GM21529 (cell line): ENCODE measurements around the gene TM6SF1.
A peak's percentile ranks its signal among the peaks of the same experiment; 100 is the strongest.
"Not testable (repeated sequence)": the region's sequence is repeated elsewhere in the genome, so short reads cannot be mapped to it uniquely, and the experiment has no call there.

Experiments used
- ATAC-seq: cut with Tn5 transposase; IDR thresholded peaks from one replicate; pipeline ENCODE4 v1.9.1; 2021; ENCODE audit not compliant: unreplicated experiment

TM6SF1 gene

DNA sequence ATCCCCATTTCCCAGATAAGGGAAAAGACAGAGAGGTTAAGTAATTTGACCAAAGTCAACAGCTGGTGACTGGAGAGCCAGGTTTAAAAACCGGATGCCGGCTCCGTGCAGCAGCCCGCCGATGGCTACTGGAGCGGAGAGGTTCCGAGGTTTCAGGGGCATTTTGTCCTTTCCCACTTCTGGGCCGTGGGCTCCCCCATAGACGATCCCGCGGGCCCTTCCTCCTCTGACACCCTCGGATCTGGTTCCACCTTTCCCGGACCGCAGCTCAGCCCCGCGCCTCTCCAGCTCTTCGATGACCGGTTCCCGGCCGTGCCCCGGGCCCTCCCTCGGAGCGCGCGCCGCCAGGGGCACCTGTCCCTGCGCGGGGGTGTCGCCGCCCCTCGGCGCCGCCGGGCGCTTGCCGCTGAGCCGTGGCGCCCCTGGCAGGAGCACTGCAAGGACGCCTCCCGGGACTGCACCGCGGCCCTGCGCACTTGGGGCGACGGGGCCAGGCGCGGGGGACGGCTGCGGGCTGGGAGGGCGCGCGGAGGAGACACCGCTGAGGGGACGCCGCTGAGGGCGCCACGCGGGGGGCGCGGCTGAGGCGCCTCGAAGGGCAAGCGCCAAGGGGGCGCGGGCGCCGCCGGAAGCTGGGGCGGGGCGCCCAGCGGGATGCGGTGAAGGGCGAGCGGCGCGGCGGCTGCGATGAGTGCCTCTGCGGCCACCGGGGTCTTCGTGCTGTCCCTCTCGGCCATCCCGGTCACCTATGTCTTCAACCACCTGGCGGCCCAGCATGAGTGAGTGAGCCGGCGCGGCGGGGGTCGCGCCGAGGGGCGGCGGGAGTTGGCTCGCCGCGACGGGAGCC is at the start of gene TM6SF1:
TM6SF1 (plus strand) TSS at position 652 of the 847 bp plus-strand sequence; CDS start at position 688, 36 bp downstream.
- peak; percentile 38 for ATAC-seq

DNA sequence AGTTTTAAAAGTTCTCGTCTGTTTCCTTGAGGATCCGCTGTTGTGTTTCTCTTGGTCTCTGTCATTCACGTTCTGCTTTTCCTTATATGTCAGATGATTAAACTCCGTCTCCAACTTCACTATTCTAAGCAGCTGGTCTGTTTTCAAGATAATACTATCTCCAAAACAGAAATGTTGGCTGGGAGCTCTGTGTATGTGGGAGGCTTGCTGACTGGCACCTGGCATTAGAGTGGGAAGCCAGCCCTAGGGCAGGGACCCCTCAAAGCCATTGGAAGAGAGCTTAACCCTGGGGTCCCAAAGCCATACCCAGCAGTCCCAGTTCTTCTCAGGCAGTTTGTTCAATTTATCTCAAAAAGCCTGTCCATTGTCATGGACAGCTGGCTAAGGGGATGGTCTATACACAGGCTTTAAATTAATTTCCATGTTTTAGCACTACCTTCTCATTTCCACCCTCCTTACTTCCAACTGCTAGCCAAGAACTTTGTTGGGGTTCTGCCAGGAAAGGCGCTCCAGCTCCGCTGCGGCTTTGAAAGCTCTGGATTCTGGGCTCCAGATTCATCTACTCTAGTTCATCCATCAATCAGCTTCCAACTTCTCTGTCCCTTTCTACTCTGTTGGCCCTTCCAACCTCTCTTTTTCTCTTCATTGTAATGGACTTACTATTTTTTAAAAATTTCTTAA is 49.6 kb upstream of the TM6SF1 start:
- no peak for ATAC-seq

DNA sequence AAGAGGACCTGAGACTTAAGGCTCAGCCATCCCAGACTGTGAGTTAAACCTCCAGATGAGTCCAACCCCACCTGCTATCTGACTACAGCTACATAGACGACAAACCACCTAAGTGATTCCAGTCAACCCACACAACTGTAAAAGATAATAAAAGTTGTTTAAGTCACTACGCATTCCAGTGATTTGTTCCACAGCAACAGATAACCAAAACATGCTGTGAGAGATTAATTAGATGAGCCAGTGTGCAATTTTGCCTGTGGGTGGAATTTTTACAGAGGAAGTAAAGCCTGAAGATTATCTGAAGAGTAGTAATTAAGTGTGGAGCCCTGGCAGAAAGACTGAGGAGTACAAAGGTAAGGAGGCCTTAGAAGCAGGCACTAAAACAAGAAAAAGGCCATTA is 45.8 kb upstream of the TM6SF1 start:
- ATAC-seq = no peak

DNA sequence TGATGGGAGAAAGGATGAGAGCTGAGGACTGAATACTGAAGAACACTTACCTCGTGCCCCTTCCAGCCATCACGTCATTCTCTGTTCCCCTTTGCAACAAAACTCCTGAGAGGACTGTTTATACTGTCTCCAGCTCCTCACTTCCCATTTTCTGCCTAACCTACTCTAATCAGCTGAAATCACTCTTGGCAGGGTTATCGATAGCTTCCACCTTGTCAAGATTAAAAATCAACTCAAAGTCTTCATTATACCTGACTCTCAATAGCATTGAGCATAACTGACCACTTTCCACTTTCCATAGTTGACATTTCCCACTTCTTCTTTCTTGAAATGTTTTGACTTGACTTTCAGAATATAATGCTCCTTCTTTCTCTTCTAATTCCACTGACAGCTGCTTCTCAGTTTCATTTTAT is 44.7 kb upstream of the TM6SF1 start:
- ATAC-seq = peak; percentile 26

DNA sequence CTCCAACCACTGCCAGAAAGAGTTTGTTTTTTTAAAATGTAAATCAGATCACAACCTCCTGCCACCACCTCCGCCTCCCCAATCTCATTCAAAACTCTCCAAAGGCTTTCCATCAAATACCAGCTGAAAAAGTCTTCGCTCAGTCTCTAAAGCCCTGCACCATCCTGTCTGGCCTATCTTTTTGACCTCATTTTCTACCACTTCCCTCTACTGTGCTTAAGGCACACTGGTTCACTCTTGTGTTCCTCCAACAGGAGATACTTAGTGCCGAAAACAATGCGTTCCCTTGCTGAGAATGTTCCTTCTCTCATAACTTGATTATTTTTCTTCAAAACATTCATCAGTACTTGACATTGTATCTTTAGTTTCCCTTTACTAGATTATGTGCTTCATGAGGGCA is 43.9 kb upstream of the TM6SF1 start:
- no peak for ATAC-seq

DNA sequence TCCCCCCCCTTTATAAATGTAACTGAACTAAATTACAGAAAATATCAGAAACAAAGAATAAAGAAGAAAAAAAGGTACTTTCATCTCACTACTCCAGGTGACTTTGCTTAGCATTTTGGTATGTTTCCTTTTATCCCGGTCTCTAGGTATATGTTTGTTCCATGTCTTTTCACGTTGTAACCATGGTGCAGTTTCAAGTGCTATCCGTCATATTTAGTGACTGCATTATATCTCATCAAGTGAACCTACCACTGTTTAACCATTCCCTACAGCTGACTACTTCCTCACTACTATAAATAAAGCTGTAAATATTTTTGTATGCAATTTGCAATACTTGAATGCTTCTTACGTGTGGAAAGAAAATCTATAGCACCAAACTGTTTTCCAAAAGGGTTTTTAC is 42.6 kb upstream of the TM6SF1 start:
- ATAC-seq = no peak

DNA sequence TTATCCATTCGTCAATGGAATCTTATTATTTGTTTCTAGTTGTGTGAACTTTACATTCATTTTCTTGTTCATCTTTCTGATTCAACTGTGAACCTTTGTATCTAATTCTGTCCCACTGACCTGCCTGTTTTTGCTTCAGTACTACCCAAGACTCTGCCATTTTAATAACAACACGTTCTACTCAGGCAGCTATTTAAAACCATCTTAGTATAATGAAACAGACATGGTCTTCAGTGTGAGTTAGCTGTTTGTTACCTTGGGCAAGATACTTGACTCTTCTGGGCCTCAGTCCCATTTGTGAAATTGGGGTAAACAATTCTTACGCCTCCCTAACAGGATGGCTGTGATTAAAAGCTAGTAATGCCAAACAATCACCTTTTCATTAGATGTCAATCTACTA is 42.0 kb upstream of the TM6SF1 start:
- no peak for ATAC-seq

DNA sequence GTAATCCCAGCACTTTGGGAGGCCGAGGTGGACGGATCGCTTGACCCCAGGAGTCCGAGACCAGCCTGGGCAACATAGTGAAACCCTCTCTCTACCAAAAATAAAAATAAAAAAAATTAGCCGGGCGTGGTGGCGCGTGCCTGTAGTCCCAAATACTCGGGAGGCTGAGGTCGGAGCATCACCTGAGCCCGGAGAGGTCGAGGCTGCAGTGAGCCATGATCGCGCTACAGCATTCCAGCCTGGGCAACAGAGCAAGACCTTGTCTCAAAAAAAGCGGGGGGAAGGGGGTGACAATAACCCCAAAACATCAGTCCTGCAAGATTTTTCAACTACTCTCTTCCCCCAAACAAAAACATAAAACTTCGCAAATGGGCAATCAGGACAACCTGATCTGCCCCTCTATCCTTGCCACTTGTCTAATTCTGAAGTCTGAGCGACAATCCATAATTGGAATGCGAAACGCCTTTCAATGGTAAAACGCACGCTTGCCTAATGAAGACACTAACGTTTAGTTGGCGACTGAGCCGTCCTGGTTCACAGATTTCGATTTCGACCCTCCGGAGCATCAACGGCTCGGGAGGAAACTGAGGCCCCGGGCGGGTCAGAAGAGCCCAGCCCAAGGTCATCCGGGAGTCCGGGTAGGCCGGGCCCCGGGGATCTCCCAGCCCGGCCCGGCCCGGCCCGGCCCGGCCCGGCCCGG is 41.3 kb upstream of the TM6SF1 start:
- no peak for ATAC-seq

DNA sequence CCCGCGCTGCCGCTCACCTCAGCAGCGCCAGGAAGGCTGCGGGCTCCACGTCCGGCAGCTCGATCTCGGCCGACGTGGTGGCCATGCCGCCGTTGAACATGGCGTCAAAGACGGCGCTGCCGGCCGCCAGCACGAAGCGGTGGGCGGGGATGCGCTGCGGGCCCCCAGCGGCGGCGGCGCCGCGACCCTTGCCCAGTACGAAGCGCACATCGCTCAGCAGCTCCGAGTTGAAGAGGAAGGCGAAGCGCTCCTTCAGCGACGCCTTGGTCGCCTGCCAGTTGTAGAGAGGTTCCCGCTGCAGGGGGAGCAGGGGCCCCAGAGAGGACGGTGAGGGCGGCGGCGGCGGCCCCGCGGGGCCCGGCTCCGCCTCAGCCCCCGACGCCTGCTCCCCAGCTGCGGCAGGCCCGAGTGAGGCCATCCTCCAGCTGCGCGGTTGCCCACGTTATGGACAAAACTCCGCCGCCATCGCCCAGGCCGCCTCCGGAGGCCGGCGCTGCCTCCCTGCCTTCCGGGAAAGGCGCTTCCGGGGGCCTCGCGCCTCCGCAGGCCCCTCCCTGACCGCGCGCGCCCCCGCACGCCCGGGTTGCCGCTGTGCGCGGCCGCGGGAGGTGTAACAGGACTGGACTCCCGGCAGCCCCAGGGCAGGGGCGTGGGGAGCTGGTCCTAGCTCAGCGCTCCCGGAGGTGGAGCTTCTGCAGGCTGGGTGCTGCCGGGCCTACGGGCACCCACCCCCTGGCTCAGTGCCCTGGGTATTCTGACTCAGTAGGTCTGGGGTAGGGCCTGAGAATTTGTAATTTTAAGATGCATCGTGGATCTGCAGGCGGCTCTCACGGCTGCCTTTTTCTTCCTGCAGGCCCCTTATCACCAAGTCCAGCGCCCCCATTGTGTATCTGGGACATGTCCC is 40.5 kb upstream of the TM6SF1 start, which contains the start of gene BTBD1:
BTBD1 (minus strand) TSS at position 519 of the 904 bp plus-strand sequence; CDS start at position 418, 101 bp downstream.
- ATAC-seq = peak; percentile 81

DNA sequence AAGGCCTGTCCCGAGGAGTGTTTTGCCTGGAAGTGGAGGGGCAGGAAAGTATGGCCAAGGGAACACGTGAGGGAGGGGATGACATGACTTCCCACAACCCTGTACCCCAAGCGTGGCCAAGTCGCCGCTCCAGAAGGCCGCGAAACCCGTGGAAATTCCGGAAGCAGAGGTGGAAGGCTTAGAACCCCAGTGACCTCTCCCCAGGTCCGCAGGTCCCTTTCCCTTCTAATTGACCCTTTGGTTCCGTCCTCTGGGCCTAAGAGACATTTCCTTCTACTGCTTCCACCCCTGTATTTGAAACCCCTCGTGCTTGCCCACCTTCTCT is 39.8 kb upstream of the TM6SF1 start:
- ATAC-seq = no peak

DNA sequence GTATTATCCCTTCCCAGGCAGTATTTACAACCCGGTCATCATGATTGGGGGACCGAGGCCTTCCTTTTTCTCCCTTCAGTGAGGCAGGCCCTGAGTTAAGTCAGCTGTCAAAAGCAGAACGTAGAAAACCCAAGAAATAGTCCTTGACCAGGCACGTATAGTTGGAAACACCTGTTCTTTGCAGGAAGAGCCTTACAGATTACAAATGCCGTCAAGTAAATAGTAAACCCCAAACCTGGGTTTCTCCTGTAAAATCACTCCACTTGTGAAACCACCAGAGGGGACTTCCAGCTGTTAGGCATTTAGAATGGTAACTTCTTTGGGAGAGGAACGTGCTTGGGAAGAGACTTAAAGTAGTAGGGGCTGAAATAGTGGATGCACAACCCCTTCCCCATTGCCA is 39.4 kb upstream of the TM6SF1 start:
- no peak for ATAC-seq

DNA sequence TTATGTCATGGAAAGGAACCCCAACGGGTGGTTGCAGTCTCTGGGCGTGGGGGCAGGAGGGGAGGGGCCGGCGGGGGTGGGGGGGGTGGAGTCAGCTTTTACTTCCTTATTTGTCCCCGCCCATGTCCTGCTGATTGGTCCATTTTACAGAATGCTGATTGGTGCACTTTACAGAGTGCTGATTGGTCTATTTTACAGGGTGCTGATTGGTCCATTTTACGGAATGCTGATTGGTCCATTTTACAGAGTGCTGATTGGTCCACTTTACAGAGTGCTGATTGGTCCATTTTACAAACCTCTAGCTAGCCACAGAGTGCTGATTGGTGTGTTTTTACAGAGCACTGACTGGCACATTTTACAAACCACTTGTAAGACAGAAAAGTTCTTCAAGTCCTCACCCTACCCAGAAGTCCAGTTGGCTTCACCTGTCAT is 38.2 kb upstream of the TM6SF1 start:
- not testable (repeated sequence) for ATAC-seq

DNA sequence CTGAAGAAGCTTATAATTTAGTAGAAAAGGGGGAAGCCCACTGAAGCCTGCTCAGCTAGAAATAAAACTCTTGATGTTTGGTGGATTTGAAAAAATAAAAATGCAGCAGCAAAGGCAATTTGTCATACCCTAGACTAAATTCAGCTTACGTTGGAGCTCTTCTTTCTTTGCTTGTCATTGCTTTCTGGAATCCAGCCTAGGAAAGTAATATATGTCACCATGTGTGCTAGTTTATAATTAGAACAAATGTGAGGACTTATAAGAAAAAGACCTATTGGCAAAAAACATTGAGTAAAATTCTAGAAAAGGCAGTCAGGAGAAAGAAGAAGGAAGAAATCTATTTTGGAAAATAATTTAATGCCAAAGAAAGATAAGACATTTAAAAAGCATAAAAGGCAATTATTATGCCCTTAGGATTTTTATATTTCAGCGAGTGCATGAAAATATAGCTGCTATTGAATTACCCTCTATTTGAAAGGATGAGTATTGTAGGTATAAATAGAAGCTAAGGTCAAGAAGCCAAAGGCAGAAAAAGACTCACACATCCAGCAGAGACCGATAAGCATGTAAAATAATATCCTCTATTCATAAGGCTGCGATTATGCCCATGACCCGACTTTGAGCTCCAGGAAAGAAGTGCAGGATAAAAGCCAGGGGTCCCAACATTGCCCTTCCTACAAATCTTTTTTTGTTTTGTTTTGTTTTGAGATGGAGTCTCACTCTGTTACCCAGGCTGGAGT is 29.8 kb upstream of the TM6SF1 start:
- ATAC-seq = no peak

DNA sequence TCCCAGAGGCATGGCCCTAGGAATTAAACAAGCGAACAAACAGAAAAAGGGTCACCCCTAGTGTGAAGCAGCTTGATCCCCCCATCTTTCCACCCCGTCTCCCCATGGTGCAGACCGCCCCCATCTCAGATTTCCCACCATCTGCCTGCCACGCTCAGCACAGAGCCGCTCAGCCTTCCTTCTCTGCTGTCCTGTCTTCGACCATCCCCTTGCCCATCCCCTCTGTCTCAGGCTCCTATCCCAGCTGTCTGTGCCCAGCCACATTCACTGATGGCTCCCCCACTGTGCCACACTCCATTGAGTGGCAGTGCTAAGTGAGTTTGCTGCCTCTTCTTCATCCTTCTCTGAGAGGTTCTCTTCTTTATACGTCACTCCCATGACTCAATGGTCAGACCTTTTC is 28.7 kb upstream of the TM6SF1 start:
- no peak for ATAC-seq

DNA sequence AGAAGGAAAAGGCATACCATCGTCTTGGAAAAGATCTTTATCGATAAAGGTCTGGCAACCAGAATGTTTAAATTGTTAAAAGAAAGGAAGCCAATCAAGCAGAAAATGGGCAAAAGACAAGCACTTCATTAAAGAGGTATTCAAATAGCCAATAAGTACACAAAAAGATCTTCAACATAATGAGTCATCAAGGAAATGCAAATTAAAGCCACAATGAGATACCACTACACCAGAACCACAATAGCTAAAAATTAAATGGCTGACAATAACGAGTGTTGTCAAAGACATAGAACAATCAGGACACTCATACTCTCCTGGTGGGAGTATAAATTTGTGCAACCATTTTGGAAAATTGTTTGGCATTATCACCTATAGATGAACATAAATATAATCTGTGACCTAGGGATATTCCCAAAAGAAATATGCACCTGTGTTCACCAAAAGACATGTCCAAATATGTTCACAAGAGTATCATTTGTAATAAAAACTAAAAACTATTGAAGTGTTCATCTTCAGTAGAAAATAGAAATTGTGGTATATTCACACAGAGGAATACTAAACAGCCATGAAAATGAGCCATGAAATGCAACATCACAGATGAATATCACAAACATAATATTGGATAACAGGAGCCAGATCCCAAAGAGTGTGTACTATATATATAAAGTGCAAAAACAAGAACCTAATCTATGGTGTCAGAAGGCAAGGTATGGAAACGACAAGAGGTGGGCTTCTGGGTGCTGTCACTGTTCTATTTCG is 26.0 kb upstream of the TM6SF1 start:
- no peak for ATAC-seq

DNA sequence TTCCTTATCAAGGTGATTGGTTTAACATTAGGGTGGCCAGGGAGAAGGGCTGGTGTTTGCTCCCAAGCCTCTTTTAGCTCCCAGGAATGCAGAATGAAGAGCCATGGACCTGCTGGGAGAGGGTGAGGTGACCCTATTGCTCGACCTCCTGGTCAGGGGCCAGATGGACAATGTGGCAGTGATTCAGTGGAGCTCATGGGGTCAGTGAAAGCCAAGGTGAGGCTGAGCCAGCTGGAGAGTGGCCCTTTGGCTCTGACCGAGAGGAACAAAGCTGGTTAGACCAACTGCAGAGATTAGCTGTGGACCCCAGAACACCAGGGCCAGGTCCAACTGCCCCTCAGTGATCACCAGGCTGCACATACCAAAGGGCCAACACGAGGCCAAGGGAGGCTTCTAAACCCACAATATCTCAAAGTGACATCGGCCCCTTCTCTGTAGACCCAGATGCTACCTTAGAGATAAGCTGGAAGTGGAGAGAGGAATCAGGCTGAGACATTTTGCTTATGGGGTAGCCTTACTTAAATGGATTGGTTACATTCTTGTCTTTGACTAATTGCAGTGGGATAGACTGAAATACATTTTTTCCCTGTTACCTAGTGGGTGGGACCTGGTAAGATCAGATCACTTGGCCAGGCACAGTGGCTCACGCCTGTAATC is 24.6 kb upstream of the TM6SF1 start:
- no peak for ATAC-seq

DNA sequence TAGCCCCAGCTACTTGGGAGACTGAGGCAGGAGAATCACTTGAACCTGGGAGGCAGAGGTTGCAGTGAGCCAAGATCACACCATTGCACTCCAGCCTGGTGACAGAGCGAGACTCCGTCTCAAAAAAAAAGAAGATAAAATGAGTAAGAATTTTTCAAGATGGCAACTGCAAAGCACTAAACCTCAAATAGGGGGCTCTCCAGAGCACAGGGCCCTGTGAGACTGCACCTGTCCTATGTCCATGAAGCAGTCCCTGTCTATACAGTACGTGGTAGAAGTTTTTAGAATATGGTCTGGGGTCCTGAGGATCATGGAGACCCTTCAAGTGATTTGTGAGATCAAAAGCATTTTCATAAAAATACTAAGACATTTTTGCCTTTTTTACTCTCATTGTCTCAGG is 22.0 kb upstream of the TM6SF1 start:
- not testable (repeated sequence) for ATAC-seq

DNA sequence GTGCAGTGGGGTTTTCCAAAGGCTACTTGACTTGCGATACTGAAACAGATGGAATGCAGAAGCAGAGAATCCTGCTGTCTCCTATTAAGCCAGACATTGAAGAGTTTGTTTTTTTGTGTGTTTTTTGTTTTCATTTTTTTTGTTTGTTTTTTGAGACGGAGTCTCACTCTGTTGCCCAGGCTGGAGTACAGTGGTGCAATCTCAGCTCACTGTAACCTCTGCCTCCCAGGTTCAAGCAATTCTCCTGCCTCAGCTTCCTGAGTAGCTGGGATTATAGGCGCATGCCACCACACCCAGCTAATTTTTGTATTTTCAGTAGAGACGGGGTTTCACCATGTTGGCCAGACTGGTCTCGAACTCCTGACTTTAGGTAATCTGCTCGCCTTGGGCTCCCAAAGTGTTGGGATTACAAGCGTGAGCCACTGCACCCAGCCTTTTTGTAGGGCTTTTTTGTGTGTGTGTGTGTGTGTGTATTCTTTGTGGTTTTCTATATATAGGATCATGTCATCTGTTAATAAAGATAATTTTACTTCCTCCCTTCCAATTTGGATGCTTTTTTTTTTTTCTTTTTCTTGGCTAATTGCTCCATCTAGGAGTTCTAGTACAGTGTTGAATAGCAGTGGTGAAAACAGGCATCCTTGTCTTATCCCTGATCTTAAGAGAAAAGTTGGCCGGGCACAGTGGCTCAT is 21.4 kb upstream of the TM6SF1 start:
- ATAC-seq = not testable (repeated sequence)
